GM21723 (cell line): Measurements from ENCODE around the gene ERVFRD-1.
"Not testable (repeated sequence)": the region's sequence is repeated elsewhere in the genome, so short reads cannot be mapped to it uniquely, and the experiment has no call there.

Source experiments
- ATAC-seq: cut with Tn5 transposase; IDR thresholded peaks from one replicate; pipeline ENCODE4 v1.9.1; 2021; ENCODE audit warnings: mild to moderate bottlenecking, moderate library complexity; ENCODE audit not compliant: unreplicated experiment

The ERVFRD-1 gene

GRCh38 chr6:11129908-11130565, 18.5 kb upstream of the ERVFRD-1 start:
- peak; percentile 70 for ATAC-seq

GRCh38 chr6:11128608-11129007, 17.1 kb upstream of the ERVFRD-1 start:
- ATAC-seq: no peak

GRCh38 chr6:11126876-11127275, 15.4 kb upstream of the ERVFRD-1 start:
- ATAC-seq: no peak

- no peak for ATAC-seq
Observed at GRCh38 chr6:11123978-11124377, 12.5 kb upstream of the ERVFRD-1 start.

GRCh38 chr6:11122380-11122779, 10.9 kb upstream of the ERVFRD-1 start:
- no peak for ATAC-seq

GRCh38 chr6:11121851-11122250, 10.3 kb upstream of the ERVFRD-1 start:
- ATAC-seq: no peak

- ATAC-seq: no peak
Observed at GRCh38 chr6:11120271-11121005, 8.9 kb upstream of the ERVFRD-1 start.

GRCh38 chr6:11115808-11116536, 4.4 kb upstream of the ERVFRD-1 start:
- not testable (repeated sequence) for ATAC-seq

GRCh38 chr6:11113038-11113437, 1.5 kb upstream of the ERVFRD-1 start:
- no peak for ATAC-seq

- no peak for ATAC-seq
Observed at GRCh38 chr6:11111769-11112437, 378 bp upstream of the ERVFRD-1 start.

GRCh38 chr6:11108726-11109125, 2.8 kb downstream of the ERVFRD-1 start:
- no peak for ATAC-seq

- ATAC-seq: no peak
Observed at GRCh38 chr6:11103065-11103464, 8.5 kb downstream of the ERVFRD-1 start.

GRCh38 chr6:11101417-11101816, 10.1 kb downstream of the ERVFRD-1 start:
- no peak for ATAC-seq

- no peak for ATAC-seq
Observed at GRCh38 chr6:11098004-11098403, 13.5 kb downstream of the ERVFRD-1 start.

GRCh38 chr6:11097476-11097875, 14.0 kb downstream of the ERVFRD-1 start:
- ATAC-seq: no peak

- ATAC-seq: no peak
Observed at GRCh38 chr6:11096109-11096508, 15.4 kb downstream of the ERVFRD-1 start.

- ATAC-seq: no peak
Observed at GRCh38 chr6:11094941-11095340, 16.6 kb downstream of the ERVFRD-1 start.

GRCh38 chr6:11094411-11094851, 17.1 kb downstream of the ERVFRD-1 start:
- ATAC-seq: peak; percentile 43

GRCh38 chr6:11093626-11094410, 17.7 kb downstream of the ERVFRD-1 start, which contains the start of gene SMIM13:
SMIM13 (plus strand) TSS chr6:11093834; CDS start chr6:11094314, 480 bp downstream.
- peak; percentile 87 for ATAC-seq

- peak; percentile 28 for ATAC-seq
Observed at GRCh38 chr6:11093376-11093625, 18.2 kb downstream of the ERVFRD-1 start.
